Left lung (tissue), 10 donors: ENCODE data around the gene PRPF31. TPM values are rescaled to one million over a fixed set of nuclear protein-coding genes. Genes with fewer than 3 reads are reported as not detected.

ENCODE experiments used
- ATAC-seq: fragments of 200-7000 bp; cut with Tn5 transposase; one replicate; pipeline ENCODE4 v1.9.1; 2020; ENCODE audit warnings: moderate library complexity
- DNase-seq, 4 donors: peaks; one replicate each; pipeline ENCODE4 v3.0.0-alpha.2; 2013 to 2020
- H3K27ac ChIP-seq, 2 donors: fragments of 200-600 bp; sonication (generic) in 1 of 2; one replicate each; pipeline versions ENCODE4 v1.5.0 to v1.8.0; 2020 to 2021
- H3K27me3 ChIP-seq, 2 donors: fragments of 200-600 bp; sonication (generic) in 1 of 2; one replicate each; pipeline versions ENCODE4 v1.5.0 to v1.8.0; 2020 to 2021
- H3K36me3 ChIP-seq, 2 donors: fragments of 200-600 bp; sonication (generic) in 1 of 2; one replicate each; pipeline versions ENCODE4 v1.5.0 to v1.8.0; 2020 to 2021
- H3K4me1 ChIP-seq, 2 donors: fragments of 200-600 bp; one replicate each; pipeline ENCODE4 v1.8.0; 2021
- H3K4me3 ChIP-seq, 2 donors: fragments of 200-600 bp; sonication (generic) in 1 of 2; one replicate each; pipeline versions ENCODE4 v1.5.0 to v1.8.0; 2020 to 2021; ENCODE audit warnings: mild to moderate bottlenecking in 1 of 2
- H3K9me3 ChIP-seq, 2 donors: fragments of 200-600 bp; sonication (generic) in 1 of 2; one replicate each; pipeline versions ENCODE4 v1.5.0 to v1.8.0; 2020 to 2021
- intact Hi-C, 2 donors: fragments of 100-400 bp; cut with DNase I; formaldehyde crosslinking; loops; one replicate each; pipeline versions ENCODE4 v1.11.2 to v1.14.2; 2022
- polyA plus RNA-seq, 6 donors: library from polyadenylated mRNA; unstranded; fragments of 120-200 nt; gene quantifications; one replicate each; pipeline ENCODE4 v1.2.1, GENCODE V29; 2013; ENCODE audit not compliant: insufficient read length in 6 of 6
- total RNA-seq, 2 donors: library from RNA; stranded (reverse); fragmentation: NEBNext Ultra II Directional; extraction: Animal tissue kit (Norgen Biotek cat#: 25700); gene quantifications; one replicate each; pipeline ENCODE4 v1.2.1, GENCODE V29; 2021
- TF ChIP-seq, protein P1 (sequence below), 2 donors: fragments of 200-600 bp; sonication (generic) in 1 of 2; IDR thresholded peaks; one replicate each; pipeline versions ENCODE4 v1.5.0 to v1.8.0; 2021; ENCODE audit warnings: antibody characterized with exemption in 2 of 2
- donor health status: DM: no; HTN: yes; CAD: no.
- donor health status: DM: no; HTN: no; CAD: no.

Gene PRPF31
- total and polyA plus RNA-seq, 8 donors = 46.8 to 65.3 (median 61.8) TPM

DNA sequence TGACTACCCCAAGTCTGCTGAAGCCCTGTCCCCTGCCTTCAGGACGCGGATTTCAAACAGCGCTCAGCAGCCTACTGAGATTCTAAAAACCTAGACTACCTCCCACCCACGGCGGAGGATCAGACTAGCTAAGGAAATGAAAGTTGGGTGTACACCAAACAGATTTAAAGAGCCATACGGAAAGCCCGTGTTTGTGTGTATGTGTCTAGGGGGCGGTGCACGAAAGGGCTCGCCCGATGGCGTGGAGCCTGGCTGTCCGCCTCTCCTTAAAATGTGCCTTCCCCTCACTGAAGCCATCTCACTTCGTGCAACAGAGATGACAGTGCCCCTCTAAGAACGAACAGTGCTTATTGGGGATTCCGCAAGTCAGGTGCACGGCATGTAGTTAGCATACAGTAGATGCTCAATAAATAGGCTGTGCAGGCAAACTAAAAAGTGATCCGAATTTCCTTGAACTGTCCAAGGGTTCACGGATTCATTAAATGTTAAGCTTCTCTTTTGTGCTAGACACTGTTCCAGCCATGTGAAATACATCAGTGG lies 43.3 kb downstream of the PRPF31 start:
- ATAC-seq = no peak
- Histone ChIP-seq H3K27ac (peak overlapping the region; percentile 93 to 94), H3K9me3 (no peaks in the 10 kb centered on the region), H3K27me3 (no peaks in the 10 kb centered on the region), H3K4me3 (peak overlapping the region; percentile 61 to 70), H3K36me3 (peaks cover 0 to 44% of the 10 kb centered on the region in 2 donors), H3K4me1 (peaks cover 25 to 58% of the 10 kb centered on the region in 2 donors)
- intact Hi-C loops = no loop called here
- peak in 1 of 4 donors; percentile 57 for DNase-seq
- TF ChIP-seq, protein P1, sequence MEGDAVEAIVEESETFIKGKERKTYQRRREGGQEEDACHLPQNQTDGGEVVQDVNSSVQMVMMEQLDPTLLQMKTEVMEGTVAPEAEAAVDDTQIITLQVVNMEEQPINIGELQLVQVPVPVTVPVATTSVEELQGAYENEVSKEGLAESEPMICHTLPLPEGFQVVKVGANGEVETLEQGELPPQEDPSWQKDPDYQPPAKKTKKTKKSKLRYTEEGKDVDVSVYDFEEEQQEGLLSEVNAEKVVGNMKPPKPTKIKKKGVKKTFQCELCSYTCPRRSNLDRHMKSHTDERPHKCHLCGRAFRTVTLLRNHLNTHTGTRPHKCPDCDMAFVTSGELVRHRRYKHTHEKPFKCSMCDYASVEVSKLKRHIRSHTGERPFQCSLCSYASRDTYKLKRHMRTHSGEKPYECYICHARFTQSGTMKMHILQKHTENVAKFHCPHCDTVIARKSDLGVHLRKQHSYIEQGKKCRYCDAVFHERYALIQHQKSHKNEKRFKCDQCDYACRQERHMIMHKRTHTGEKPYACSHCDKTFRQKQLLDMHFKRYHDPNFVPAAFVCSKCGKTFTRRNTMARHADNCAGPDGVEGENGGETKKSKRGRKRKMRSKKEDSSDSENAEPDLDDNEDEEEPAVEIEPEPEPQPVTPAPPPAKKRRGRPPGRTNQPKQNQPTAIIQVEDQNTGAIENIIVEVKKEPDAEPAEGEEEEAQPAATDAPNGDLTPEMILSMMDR (IDR thresholded peaks at IDR 0.05) = no peak

DNA sequence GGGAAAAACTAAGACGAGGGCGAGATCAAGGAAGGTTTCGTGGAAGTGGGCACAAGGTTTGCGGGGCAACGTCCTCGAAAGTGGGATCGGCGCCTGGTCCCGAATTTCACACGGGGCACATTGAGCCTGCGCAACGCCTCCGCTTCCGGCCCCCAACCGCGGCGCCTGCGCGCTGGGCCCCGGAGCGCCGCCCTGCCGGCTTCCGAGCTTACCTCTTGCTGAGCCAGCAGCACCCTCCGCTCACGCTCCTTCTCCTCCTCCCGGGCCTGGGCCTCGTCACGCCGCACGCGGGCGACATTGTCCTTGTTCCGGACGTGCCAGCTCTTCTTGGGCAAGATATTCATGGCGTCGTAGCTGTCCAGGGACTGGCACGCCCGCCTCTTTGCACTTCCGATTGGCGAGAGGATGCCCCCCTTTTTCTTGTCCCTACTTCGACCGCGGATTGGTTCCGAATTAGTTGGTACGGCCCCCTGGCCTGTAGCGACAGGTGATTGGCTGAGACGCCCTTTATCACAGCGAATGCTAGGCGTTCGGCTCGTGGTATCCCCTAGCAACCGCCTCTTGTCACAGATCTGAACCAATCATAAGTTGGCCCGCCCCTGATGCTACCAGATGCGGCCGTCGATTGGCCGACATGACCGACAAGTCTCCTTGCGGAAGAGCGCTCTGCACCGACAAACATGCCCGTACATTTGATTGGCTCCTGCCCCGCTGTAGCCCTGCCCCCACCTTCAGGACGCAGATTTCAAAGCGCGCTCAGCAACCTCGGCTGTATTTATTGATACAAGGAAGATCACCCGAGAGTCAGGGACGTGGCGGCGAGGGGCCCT lies 44.0 kb downstream of the PRPF31 start, which contains the start of gene LENG1:
TSS of gene LENG1 (minus strand) at position 370 of the 830 bp plus-strand sequence. CDS start at position 344, 26 bp downstream.
- Histone ChIP-seq H3K27ac (peak within 1 kb of the TSS; percentile 93 to 94), H3K4me3 (peak within 1 kb of the TSS; percentile 61 to 70), H3K9me3 (no peaks in the 10 kb centered on the region), H3K4me1 (peaks cover 31 to 65% of the 10 kb centered on the region in 2 donors), H3K36me3 (peaks cover 0 to 37% of the 10 kb centered on the region in 2 donors), H3K27me3 (peaks cover 0 to 5% of the 10 kb centered on the region in 2 donors)
- DNase-seq (peak; percentile 95 to 100 (median 100)), ATAC-seq (peak; percentile 86)
- intact Hi-C loops = no loop called here
- TF ChIP-seq, protein P1 (IDR thresholded peaks at IDR 0.05) = peak; percentile 13 to 22

DNA sequence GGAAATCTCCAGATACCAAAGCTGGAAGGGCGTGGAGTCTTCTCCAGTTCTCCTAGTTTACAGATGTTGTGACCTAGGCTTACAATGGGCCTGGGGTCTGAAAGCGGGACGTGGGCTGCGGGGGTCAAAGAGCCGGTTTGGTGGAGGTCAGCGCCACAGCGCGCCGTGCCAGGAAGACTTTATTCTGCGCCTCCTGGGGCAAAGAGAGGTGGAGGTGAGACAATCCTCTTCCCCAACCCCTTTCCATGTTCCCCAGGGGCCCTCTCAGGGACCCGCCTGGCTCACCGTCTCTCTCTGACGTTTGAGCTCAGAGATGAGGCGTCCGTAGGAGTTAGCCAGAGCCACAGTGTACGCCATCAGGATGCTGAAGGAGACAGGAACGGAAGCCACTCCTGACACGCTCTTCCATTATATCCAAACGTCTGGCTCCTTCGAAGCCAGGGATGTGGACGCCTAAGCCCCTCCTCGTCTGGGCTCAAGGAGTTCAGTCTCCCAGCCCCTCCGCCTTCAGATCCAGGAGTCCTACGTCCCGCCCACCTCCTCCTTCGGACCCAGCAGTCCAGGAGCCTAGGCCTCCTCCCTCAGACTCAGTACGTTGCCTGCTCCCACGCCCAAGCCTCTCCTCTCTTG lies 44.7 kb downstream of the PRPF31 start:
- DNase-seq = peak in 1 of 4 donors; percentile 36
- H3K4me1 ChIP-seq = peaks cover 31 to 71% of the 10 kb centered on the region in 2 donors

DNA sequence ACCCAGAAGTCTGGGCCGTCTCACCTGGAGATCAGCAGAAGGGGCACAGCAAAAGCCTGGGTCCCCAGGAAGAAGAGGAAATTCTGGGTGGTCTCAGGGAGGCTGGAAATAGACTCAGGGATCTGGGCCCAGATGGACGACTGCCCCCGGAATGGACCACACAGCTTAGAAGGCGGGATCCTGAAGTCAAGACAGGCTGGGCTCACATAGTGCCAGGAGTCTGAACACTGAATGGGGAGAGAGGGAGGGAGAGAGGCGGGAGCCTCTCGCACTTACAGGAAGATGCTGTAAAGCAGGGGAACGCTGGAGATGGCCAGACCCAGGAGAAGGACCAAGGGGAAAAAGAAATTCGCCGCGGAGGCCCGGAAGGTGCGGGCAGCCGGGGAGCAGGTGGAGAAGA lies 45.3 kb downstream of the PRPF31 start:
- Histone ChIP-seq H3K4me1 (peaks cover 31 to 71% of the 10 kb centered on the region in 2 donors), H3K4me3 (peak overlapping the region in 1 of 2 donors; percentile 61), H3K27ac (no peak overlapping the region), H3K36me3 (peaks cover 0 to 24% of the 10 kb centered on the region in 2 donors), H3K9me3 (no peaks in the 10 kb centered on the region), H3K27me3 (peaks cover 0 to 9% of the 10 kb centered on the region in 2 donors)
- ATAC-seq (no peak), DNase-seq (peak in 1 of 4 donors; percentile 44)
- TF ChIP-seq, protein P1 (IDR thresholded peaks at IDR 0.05) = no peak
- intact Hi-C loops = no loop called here

More for the DNA sequence above, 44.7 kb downstream of the PRPF31 start:
- TF ChIP-seq, protein P1 (IDR thresholded peaks at IDR 0.05) = no peak
- Histone ChIP-seq H3K36me3 (peaks cover 0 to 29% of the 10 kb centered on the region in 2 donors), H3K27ac (peak overlapping the region; percentile 73 to 94), H3K4me3 (peak overlapping the region; percentile 38 to 61), H3K27me3 (peaks cover 0 to 9% of the 10 kb centered on the region in 2 donors), H3K9me3 (no peaks in the 10 kb centered on the region)
- no peak for ATAC-seq
- intact Hi-C loops = no loop called here
